Colonic mucosa (tissue), 4 donors: ENCODE data around the gene TNIP3. TPM values are rescaled to one million over a fixed set of nuclear protein-coding genes. Genes with fewer than 3 reads are reported as not detected.

ENCODE experiments used
- DNase-seq: peaks from one replicate; pipeline ENCODE4 v3.0.0-alpha.2; 2020
- H3K27ac ChIP-seq: fragments of 200-600 bp; one replicate; pipeline ENCODE4 v1.8.0; 2021
- H3K27me3 ChIP-seq: fragments of 200-600 bp; one replicate; pipeline ENCODE4 v1.8.0; 2021
- H3K36me3 ChIP-seq: fragments of 200-600 bp; one replicate; pipeline ENCODE4 v1.8.0; 2021
- H3K4me1 ChIP-seq: fragments of 200-600 bp; one replicate; pipeline ENCODE4 v1.8.0; 2021; ENCODE audit warnings: mild to moderate bottlenecking
- H3K4me3 ChIP-seq: fragments of 200-600 bp; one replicate; pipeline ENCODE4 v1.8.0; 2021
- H3K9ac ChIP-seq, 2 donors: one replicate each; pipeline ENCODE4 v1.7.0; 2013; ENCODE audit warnings: control low read depth in 2 of 2, low read depth in 2 of 2, low read length in 2 of 2
- H3K9me3 ChIP-seq: fragments of 200-600 bp; one replicate; pipeline ENCODE4 v1.8.0; 2021
- CTCF ChIP-seq: fragments of 200-600 bp; IDR thresholded peaks from one replicate; pipeline ENCODE4 v1.8.0; 2022; ENCODE audit warnings: antibody characterized with exemption, mild to moderate bottlenecking
- intact Hi-C: fragments of 100-400 bp; cut with DNase I; formaldehyde crosslinking; loops from one replicate; pipeline ENCODE4 v1.14.1; 2022
- total RNA-seq, 2 donors: library from RNA; stranded (reverse); fragmentation: NEBNext Ultra II Directional in 1 of 2; extraction: Animal tissue kit (Norgen Biotek cat#: 25700) in 1 of 2; gene quantifications; one replicate each; pipeline ENCODE4 v1.2.1, GENCODE V29; 2021
- donor health status: healthy.
- donor health status: DM: no; HTN: no; CAD: no.
- donor health status: DM: no; HTN: no; CAD: no.

Gene TNIP3
- total RNA-seq, 2 donors from 2014 or later = 0.40 to 1.2 TPM

GRCh38 chr4:121183989-121184388 lies 19.9 kb upstream of the TNIP3 start:
- H3K36me3 ChIP-seq = no peaks in the 10 kb centered on the region
- no peak for DNase-seq
- no peaks in the 10 kb centered on the region for H3K27me3 ChIP-seq
- intact Hi-C loops = no loop called here
- H3K4me3 ChIP-seq = no peak overlapping the region
- no peak overlapping the region for H3K9ac ChIP-seq
- H3K4me1 ChIP-seq = no peaks in the 10 kb centered on the region
- no peak for TF ChIP-seq CTCF
- no peaks in the 10 kb centered on the region for H3K9me3 ChIP-seq
- H3K27ac ChIP-seq = no peak overlapping the region

- Histone ChIP-seq H3K27ac (no peak overlapping the region), H3K36me3 (no peaks in the 10 kb centered on the region)
Measured at GRCh38 chr4:121183361-121183760, 19.2 kb upstream of the TNIP3 start.

GRCh38 chr4:121182296-121182695 lies 18.2 kb upstream of the TNIP3 start:
- Histone ChIP-seq H3K9me3 (no peaks in the 10 kb centered on the region), H3K36me3 (no peaks in the 10 kb centered on the region), H3K4me3 (peak overlapping the region; percentile 5), H3K27me3 (no peaks in the 10 kb centered on the region), H3K4me1 (peaks cover 4% of the 10 kb centered on the region), H3K9ac (peak overlapping the region in 1 of 2 donors; percentile 51), H3K27ac (peak overlapping the region; percentile 84)
- TF ChIP-seq CTCF = no peak
- DNase-seq = peak; percentile 56
- intact Hi-C loops = no loop called here

More at GRCh38 chr4:121183361-121183760, 19.2 kb upstream of the TNIP3 start:
- Histone ChIP-seq H3K4me1 (peaks cover 2% of the 10 kb centered on the region), H3K4me3 (no peak overlapping the region), H3K9ac (no peak overlapping the region), H3K27me3 (no peaks in the 10 kb centered on the region), H3K9me3 (no peaks in the 10 kb centered on the region)
- no peak for TF ChIP-seq CTCF
- no peak for DNase-seq
- intact Hi-C loops = no loop called here

- peak overlapping the region; percentile 84 for H3K27ac ChIP-seq
- TF ChIP-seq CTCF = no peak
- no peaks in the 10 kb centered on the region for H3K36me3 ChIP-seq
- H3K4me1 ChIP-seq = peaks cover 4% of the 10 kb centered on the region
- H3K9ac ChIP-seq = no peak overlapping the region
- H3K9me3 ChIP-seq = no peaks in the 10 kb centered on the region
- no peak for DNase-seq
- intact Hi-C loops = no loop called here
- peak overlapping the region; percentile 5 for H3K4me3 ChIP-seq
- no peaks in the 10 kb centered on the region for H3K27me3 ChIP-seq
Measured at GRCh38 chr4:121181493-121181892, 17.4 kb upstream of the TNIP3 start.

GRCh38 chr4:121180558-121180957 lies 16.4 kb upstream of the TNIP3 start:
- H3K27ac ChIP-seq = peak overlapping the region; percentile 84

More at GRCh38 chr4:121180558-121180957, 16.4 kb upstream of the TNIP3 start:
- DNase-seq = no peak
- peaks cover 4% of the 10 kb centered on the region for H3K4me1 ChIP-seq
- intact Hi-C loops = no loop called here
- H3K9ac ChIP-seq = no peak overlapping the region
- H3K36me3 ChIP-seq = no peaks in the 10 kb centered on the region
- H3K4me3 ChIP-seq = no peak overlapping the region
- H3K27me3 ChIP-seq = no peaks in the 10 kb centered on the region
- H3K9me3 ChIP-seq = no peaks in the 10 kb centered on the region
- no peak for TF ChIP-seq CTCF
